Activated T-cell treated with anti-CD3 and anti-CD28 coated beads for 48 hours (primary cell): ENCODE measurements around the gene EHF.

Source experiments
- DNase-seq: peaks from one replicate; pipeline ENCODE4 v3.0.0-alpha.2; 2020; ENCODE audit warnings: low read depth

The EHF gene

GRCh38 chr11:34625576-34625975 lies 4.7 kb downstream of the EHF start:
- DNase-seq = no peak

GRCh38 chr11:34626393-34626792 lies 5.5 kb downstream of the EHF start:
- no peak for DNase-seq

- DNase-seq = no peak
Observed at GRCh38 chr11:34627197-34627596, 6.3 kb downstream of the EHF start.

- DNase-seq = no peak
Observed at GRCh38 chr11:34629711-34630110, 8.8 kb downstream of the EHF start.

- DNase-seq = no peak
Observed at GRCh38 chr11:34630544-34630943, 9.7 kb downstream of the EHF start.

GRCh38 chr11:34631297-34631696 lies 10.4 kb downstream of the EHF start:
- no peak for DNase-seq

GRCh38 chr11:34631737-34632104 lies 10.8 kb downstream of the EHF start:
- no peak for DNase-seq

GRCh38 chr11:34632105-34632791 lies 11.4 kb downstream of the EHF start:
- no peak for DNase-seq

GRCh38 chr11:34633640-34633989 lies 12.7 kb downstream of the EHF start:
- DNase-seq = no peak

- DNase-seq = no peak
Observed at GRCh38 chr11:34633990-34634693, 13.2 kb downstream of the EHF start.

GRCh38 chr11:34634694-34635062 lies 13.8 kb downstream of the EHF start:
- no peak for DNase-seq

- DNase-seq = no peak
Observed at GRCh38 chr11:34636127-34636526, 15.2 kb downstream of the EHF start.

- DNase-seq = no peak
Observed at GRCh38 chr11:34637303-34637702, 16.4 kb downstream of the EHF start.

GRCh38 chr11:34638897-34639296 lies 18.0 kb downstream of the EHF start:
- DNase-seq = no peak

- no peak for DNase-seq
Observed at GRCh38 chr11:34639545-34639944, 18.7 kb downstream of the EHF start.

- DNase-seq = no peak
Observed at GRCh38 chr11:34640050-34640923, 19.4 kb downstream of the EHF start.

- DNase-seq = no peak
Observed at GRCh38 chr11:34640924-34641275, 20.0 kb downstream of the EHF start.

GRCh38 chr11:34641456-34641855 lies 20.6 kb downstream of the EHF start:
- no peak for DNase-seq

GRCh38 chr11:34642001-34642554 lies 21.2 kb downstream of the EHF start:
- no peak for DNase-seq

GRCh38 chr11:34642873-34643272 lies 22.0 kb downstream of the EHF start:
- DNase-seq = no peak

- DNase-seq = no peak
Observed at GRCh38 chr11:34643311-34643710, 22.4 kb downstream of the EHF start.

GRCh38 chr11:34643846-34644245 lies 23.0 kb downstream of the EHF start:
- no peak for DNase-seq
